GM18868 (cell line): ENCODE results near the gene DMD.
"Not testable (repeated sequence)": the region's sequence is repeated elsewhere in the genome, so short reads cannot be mapped to it uniquely, and the experiment has no call there.

Source experiments
- ATAC-seq: cut with Tn5 transposase; IDR thresholded peaks from one replicate; pipeline ENCODE4 v1.9.1; 2021; ENCODE audit warnings: mild to moderate bottlenecking, moderate library complexity; ENCODE audit not compliant: unreplicated experiment

The DMD gene

GRCh38 chrX:33156152-33156726 is 55.1 kb downstream of the DMD start:
- ATAC-seq: no peak

GRCh38 chrX:33149580-33149979 is 61.8 kb downstream of the DMD start:
- ATAC-seq: no peak

- no peak for ATAC-seq
These were observed 62.3 kb downstream of the DMD start for GRCh38 chrX:33149085-33149484.

- ATAC-seq: no peak
These were observed 69.0 kb downstream of the DMD start for GRCh38 chrX:33142331-33142730.

- no peak for ATAC-seq
These were observed 72.6 kb downstream of the DMD start for GRCh38 chrX:33138677-33139249.

- ATAC-seq: no peak
These were observed 77.2 kb downstream of the DMD start for GRCh38 chrX:33134164-33134563.

GRCh38 chrX:33133320-33133719 is 78.0 kb downstream of the DMD start:
- no peak for ATAC-seq

GRCh38 chrX:33132569-33132968 is 78.8 kb downstream of the DMD start:
- ATAC-seq: no peak

- no peak for ATAC-seq
These were observed 81.7 kb downstream of the DMD start for GRCh38 chrX:33129607-33130006.

- no peak for ATAC-seq
These were observed 83.1 kb downstream of the DMD start for GRCh38 chrX:33128048-33128805.

- no peak for ATAC-seq
These were observed 84.9 kb downstream of the DMD start for GRCh38 chrX:33126469-33126868.

GRCh38 chrX:33109858-33110257 is 101.5 kb downstream of the DMD start:
- no peak for ATAC-seq

- no peak for ATAC-seq
These were observed 104.6 kb downstream of the DMD start for GRCh38 chrX:33106737-33107136.

- ATAC-seq: no peak
These were observed 116.3 kb downstream of the DMD start for GRCh38 chrX:33095079-33095478.

GRCh38 chrX:33087411-33087810 is 123.9 kb downstream of the DMD start:
- no peak for ATAC-seq

GRCh38 chrX:33086886-33087285 is 124.5 kb downstream of the DMD start:
- no peak for ATAC-seq

GRCh38 chrX:33082371-33082770 is 129.0 kb downstream of the DMD start:
- no peak for ATAC-seq

GRCh38 chrX:33078273-33078672 is 133.1 kb downstream of the DMD start:
- no peak for ATAC-seq

- ATAC-seq: not testable (repeated sequence)
These were observed 137.7 kb downstream of the DMD start for GRCh38 chrX:33073660-33074059.

GRCh38 chrX:33065415-33065814 is 145.9 kb downstream of the DMD start:
- ATAC-seq: no peak

- no peak for ATAC-seq
These were observed 149.3 kb downstream of the DMD start for GRCh38 chrX:33062041-33062440.

GRCh38 chrX:33053001-33053400 is 158.3 kb downstream of the DMD start:
- ATAC-seq: no peak
